ENCODE data around the gene TRAM2.

- TF ChIP-seq CTCF (IDR thresholded peaks at IDR 0.05; ENCODE audit: low read depth, low read length, poor library complexity, severe bottlenecking) (no peak), EZH2phosphoT487 (IDR thresholded peaks at IDR 0.05; ENCODE audit: borderline replicate concordance, low read length) (no peak)
Observed at GRCh38 chr6:52495922-52496321, 80.9 kb downstream of the TRAM2 start.
